Activated CD8-positive, alpha-beta memory T cell treated with anti-CD3 and anti-CD28 coated beads for 36 hours (primary cell): Measurements from ENCODE around the gene KCNMA1. TPM values are rescaled to one million over a fixed set of nuclear protein-coding genes. Genes with fewer than 3 reads are reported as not detected.

Experiments used
- CTCF ChIA-PET: fragments of 350-600 bp; sonication (Branson Sonifier 250); formaldehyde crosslinking; loops from one replicate; lab custom pipeline; 2021; ENCODE audit warnings: antibody characterized with exemption; lab: Charles Lee
- POLR2A ChIA-PET: fragments of 350-600 bp; sonication (Branson Sonifier 250); formaldehyde crosslinking; loops from one replicate; lab custom pipeline; 2021; ENCODE audit warnings: antibody characterized with exemption; lab: Charles Lee
- total RNA-seq, 2 experiments: library from RNA; stranded (reverse); gene quantifications; one replicate each; pipeline ENCODE4 v1.2.3, GENCODE V29; 2021

Gene KCNMA1
- total RNA-seq, 2 experiments from 2014 or later, result not detected

DNA sequence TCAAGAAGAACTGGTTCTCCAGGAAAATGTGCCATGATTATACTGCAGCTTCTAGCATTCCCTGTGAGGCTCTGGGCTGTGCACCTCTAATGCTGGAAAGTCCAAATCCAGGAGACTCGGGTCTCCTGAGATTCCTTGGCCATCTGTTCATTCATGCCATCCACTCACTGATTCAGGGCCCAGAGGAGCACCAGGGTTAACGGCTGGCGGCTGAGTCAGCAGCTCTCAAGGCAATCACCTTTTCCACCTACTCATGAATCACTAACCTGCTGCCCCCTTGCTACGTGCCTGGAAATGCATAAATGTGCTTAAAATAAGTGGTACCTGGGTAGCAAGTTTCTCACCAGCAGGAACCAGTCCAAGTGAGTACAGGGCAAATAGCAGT, 132.7 kb downstream of the KCNMA1 start:
- ChIA-PET POLR2A (no interaction called here), CTCF (no interaction called here)

DNA sequence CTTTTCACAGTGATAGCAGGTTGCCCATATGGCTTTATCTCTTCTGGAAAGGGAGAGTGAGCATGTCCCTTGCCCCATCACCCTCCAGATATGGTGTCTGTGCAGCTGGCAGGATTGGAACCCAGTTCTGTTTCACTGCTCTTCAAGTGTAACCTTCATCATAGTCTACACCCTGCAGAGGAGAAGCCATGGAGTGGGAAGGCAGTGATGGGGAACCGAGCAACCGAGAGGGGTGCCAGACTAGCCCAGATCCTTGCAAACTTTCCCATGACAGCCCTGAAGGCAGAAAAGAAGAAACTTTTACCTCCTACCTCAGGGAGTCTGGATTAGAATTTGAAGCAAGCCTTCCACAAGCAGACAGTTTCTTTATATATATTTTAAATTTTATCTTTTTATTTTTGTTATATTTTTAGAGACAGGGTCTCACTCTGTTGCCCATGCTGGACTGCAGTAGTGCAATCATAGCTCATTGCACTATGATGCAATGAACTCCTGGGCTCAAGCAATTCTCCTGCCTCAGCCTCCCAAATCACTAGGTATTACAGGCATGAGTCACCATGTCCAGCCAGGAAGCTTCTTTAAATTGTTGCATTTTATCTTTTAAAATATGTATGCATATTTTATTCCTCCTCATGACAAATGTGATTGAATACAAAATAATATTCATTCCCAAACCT, 133.3 kb downstream of the KCNMA1 start:
- ChIA-PET POLR2A (no interaction called here), CTCF (interaction anchor here (1.8 kb wide), 1 partner anchor 330 kb away, joined by 4 read pairs; no protein-coding TSS in a partner anchor)

DNA sequence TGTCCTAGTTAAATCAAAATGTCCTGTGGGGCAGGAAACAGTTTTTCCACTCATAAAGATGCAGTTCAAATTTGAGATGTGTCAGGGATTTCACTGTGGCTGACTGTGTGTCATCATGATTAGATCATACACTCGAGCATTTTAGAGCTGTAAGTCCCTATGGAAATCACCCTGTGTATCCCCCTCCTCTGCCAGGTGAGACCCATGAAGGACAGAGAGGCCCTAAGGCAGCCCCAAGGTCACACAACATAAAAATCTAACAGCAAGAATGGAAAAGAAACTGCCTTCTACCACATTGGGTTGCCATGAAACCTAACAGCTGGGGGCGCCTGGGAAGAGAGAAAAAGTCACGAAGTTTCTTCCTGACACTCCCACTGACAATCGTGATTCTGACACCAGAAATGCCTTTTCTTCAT, 135.8 kb downstream of the KCNMA1 start:
- ChIA-PET CTCF (no interaction called here), POLR2A (no interaction called here)

DNA sequence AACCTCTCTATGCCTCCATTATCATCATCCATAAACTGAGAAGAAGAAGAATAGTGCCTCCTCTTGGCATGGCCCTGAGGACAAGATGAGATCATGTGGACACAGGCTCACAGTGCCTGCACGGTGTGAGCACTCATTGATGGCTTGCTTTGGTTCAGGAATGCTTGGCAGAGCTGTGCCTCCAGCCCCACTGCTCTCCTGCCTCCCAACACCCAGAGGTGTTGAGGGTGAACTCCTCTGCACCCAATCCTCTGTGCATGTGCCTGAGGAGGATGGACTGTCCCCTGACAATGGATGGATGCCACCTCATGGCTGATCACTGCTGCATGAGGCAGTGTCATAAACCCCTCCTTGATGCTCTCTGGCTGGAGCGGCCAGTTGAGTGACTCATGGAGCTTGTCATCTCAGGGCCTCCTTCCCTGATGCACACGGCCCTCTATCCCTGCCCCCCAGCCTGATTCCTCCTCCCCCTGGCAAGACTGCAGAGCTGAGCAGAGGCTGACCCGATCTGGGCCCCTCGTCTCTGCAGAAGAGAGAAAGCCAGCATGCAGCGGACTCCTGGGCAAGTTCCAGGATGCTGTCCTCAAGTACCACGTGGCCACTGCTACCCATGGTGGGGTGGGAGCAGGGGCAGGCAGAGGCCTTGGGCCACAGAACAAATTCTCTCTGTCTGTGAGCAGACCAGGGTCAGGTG, 136.3 kb downstream of the KCNMA1 start:
- ChIA-PET POLR2A (no interaction called here), CTCF (no interaction called here)

DNA sequence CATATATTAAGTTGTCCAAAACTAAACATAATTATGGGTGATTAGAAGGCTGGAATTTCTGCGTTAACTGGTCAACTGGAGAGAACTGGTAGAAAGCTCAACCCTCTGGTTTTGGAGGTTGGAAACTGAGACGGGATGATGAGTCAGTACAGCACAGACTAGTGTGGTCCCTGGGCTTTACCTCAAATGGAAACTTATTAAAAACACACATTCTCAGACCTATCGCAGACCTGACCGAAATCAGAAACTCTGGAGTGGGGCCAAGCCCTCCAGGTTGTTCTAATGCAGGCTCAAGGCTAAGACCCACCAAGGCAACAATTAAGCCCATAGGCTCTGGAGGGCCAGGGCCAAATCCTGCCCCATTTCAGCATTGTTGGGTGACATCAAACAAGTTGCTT, 136.9 kb downstream of the KCNMA1 start:
- CTCF ChIA-PET, result no interaction called here

DNA sequence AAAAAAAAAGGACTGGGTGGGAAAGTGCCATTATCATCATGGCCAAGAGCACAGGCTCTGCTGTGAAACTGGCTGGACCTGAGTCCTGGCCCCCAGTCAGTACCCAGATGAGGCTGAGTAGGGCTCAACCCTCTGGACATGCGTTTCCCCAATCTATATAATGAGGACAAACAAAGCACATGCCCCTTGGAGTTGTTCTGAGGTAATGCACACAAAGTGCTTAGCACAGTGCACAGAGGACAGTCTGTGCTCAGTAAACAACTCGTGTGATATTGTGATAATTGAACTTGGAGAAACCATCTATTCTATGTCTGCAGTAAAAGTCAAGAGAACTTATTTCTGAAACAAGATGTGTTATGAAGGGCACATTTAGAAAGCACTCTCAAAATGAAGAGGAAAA, 138.8 kb downstream of the KCNMA1 start:
- POLR2A ChIA-PET, result no interaction called here
- CTCF ChIA-PET, result no interaction called here

More for the DNA sequence above, 136.9 kb downstream of the KCNMA1 start:
- POLR2A ChIA-PET, result no interaction called here

DNA sequence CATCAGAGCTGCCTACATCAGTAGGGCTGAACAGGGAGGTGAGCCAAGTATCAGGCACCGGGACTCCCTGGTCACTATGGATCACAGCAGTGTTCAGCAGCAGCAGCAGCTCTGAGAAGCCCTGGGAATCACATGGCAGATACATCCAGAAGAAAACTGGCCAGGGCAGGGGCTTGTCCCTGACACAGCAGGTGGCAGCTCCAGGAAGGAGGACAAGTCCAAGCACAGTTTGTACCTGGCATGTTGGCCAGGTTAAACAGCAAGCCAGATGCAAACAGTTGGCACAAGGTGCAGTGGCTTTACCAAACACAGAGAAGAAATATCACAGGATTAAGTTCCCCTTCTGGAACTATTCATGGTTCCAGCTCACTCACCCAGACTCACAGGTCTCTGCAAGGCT, 139.4 kb downstream of the KCNMA1 start:
- CTCF ChIA-PET, result no interaction called here
- POLR2A ChIA-PET, result no interaction called here

DNA sequence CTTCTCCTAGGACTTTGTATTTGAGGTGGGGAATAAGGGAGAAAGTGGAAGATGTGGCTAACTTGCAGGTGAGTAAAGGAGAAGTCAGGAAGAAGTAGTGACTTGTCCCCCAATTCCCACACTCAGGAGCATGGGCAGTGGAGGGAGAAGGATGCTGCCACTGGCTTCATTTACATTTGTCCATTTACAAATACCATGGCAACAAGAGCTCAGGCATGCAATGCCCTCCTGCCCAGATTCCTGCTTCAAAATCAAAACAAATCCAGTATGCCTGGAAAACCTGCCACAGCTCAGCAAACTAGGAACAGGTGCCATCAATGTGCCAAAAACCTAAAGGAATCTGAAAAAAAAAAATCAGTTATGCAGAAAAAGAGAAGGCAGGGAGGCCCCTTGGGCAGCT, 139.9 kb downstream of the KCNMA1 start:
- POLR2A ChIA-PET, result no interaction called here
- CTCF ChIA-PET, result no interaction called here

DNA sequence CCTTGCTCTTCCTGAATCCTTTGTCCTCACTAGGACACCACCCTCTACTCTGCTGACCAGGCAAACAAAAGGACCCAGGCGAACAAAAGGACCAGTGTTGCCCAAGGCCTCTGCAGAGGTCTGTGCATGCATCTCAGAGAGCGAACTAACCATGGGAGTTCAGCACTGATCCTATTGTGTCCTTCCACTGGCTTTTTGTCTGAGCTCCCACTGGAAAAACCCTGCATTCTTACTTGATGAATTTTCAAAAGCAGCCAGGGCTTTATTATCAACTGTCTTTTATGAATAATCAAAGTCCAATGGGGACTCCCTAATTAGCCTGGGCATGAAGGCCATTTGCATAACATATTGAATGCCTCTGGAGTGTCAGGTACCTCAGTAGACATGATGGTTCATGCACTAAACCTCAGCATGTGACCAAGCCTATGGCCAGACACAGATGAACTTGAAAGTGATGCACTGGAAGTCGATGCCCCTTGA, 140.6 kb downstream of the KCNMA1 start:
- POLR2A ChIA-PET, result no interaction called here
- CTCF ChIA-PET, result no interaction called here

DNA sequence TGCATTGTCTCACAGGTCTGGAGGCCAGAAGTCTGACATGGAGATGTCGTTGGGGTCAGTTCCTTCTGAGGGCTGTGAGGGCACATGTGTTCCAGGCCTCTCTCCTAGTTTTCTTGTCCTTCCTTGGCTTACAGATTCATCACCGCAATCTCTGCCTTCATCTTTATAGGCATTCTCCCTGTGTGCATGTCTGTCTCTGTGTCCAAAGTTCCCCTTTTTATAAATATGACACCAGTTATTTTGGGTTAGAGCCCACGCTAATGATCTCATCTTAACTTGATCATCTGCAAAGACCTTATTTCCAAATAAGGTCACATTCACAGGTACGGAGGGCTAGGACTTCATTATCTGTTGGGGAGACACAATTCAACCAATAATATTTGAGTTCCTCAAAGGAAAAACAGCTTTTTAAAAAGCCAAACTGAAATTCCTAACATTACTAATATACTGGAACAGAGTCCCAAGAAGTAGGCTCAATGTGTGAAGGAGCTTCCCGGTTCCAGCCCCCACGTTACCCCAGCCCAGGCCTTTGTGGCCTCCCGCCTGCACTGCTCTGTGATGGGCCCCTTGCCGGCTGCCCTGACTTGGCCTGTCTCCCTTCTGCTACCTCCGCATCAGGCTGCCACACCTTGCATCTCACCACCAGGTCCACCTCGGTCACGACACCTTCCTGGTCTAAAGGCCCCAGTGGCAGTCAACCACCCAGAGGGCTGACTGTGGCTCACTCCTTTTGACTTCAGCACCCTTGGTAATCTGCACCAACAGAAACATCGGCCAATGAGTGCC, 142.7 kb downstream of the KCNMA1 start:
- CTCF ChIA-PET, result no interaction called here
- POLR2A ChIA-PET, result no interaction called here

DNA sequence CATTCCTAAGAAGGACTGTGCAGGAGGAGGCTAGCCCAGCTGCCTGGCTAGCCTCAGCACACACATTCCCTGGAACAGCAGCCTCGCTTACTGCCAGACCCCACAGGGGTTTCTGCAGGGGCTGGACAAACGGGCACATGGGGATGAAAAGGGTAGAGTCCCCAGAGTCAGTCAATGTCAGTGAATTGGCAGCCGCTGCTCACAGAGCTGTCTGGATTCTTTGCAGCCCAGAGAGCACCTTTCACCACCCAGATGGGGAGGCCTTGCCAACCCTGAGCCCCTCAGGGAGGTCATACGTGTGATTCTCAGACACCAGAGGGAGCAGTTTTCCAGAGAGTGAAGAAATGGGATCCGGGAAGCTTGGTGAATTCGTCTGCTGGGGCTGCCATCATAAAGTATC, 143.3 kb downstream of the KCNMA1 start:
- ChIA-PET CTCF (no interaction called here), POLR2A (no interaction called here)

DNA sequence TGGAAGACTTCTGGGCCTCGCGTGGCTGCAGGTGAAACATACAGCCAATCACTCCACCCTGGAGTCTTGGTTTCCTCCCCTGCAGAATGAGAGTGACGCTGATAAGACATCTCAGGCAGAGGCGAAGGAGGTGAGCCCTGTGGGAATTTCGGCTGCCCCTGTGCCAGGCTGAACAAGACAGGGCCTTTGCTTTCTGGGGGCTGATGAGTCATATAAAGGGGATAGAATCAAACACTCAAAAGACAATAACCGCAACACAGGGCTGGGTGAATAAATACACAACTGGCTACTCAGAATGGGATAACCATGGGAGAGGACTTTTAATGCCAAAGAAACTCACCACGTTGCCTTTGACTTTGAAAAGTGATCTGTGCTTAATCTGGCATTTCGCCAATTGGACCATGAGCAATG, 143.8 kb downstream of the KCNMA1 start:
- CTCF ChIA-PET, result no interaction called here
- POLR2A ChIA-PET, result no interaction called here

DNA sequence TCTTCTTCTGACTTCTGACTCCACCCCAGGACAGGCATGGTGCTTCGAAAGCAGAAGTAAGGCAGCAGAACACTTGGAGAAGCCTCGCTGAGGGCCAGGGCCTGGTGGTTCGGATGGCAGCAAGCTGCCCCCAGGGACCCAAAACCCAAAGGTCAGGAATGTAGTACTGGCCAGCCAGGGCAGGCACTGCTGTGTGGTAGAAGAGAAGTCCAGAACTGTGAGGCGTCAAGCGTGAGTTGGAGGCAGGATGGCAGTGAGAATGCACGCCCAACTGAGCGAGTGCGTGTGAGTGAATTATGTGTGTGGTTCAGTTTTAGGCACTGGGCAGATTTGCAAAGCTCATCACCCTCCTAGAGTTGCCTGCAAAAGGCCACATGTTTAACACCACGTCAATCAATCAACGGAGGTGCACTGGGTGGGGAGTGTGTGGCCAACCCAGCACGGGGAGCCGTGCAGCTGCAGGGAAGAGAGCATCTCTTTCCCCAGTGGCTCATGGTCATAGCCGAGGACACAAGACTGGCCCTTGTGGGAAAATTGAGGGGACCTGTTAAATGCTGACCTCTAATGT, 144.3 kb downstream of the KCNMA1 start:
- POLR2A ChIA-PET, result no interaction called here
- CTCF ChIA-PET, result no interaction called here

DNA sequence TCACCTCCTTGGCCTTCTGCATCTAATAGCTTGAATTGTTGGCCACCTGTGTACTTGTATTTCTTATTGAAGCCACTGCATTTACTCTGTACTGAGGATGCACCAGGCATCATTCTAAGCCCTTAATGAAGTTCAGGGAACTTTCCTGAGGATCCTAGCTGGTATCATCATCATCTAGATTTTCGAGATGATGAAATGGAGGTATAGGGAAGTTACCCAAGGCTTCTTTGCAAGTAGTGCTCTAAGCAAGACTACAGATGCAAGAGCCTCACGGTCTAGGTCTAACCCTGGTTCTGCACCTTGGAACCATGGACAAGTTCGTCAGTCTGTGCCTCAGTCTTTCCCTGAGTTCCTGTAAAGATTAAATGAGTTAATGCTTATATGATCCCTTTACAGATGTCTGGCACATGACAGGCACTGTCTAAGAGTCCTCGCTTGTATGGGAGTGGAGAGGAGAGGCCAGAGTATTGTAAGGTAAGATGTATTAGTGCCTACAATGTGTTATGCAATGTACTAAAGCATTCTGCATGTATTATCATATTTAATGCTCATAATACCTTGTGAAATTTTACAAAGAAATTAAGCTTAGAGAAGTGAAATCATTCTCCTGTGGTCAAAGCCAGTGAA, 145.1 kb downstream of the KCNMA1 start:
- ChIA-PET POLR2A (no interaction called here), CTCF (no interaction called here)

DNA sequence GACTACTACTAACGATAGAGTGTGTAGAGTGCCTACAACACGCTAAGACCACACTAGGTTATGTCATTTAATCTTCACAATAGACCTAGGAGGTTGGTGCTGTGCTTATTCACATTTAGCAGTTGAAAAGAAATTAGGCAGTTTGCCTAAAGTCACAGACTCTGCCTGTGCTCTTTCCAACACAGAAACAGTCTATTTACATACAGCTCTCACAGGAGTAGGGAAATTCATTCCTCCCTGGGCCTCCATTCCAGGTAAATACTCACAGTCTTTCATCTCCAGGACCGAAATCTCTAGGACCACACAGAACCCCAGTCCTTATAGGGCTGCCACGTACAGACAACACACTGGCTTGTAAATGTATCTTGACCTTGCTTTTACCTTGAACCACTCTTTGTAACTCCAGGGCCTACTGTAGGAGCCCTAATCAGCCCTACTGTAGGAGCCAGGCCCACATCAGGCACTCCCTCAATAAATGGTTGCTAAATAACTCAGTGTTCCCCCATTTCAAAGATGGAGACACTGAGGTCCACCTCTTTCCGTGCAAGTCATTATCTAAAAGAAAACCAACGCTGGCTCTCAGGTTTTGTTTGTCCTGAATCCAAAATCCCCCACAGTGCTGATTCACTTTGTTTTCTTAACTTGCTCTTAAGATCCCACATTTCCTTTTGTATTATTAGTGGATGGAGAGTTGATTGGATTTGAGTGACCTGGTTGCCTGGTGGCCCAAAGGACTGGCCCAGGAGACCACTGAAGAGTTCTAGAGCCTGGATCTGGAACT, 146.9 kb downstream of the KCNMA1 start:
- CTCF ChIA-PET, result no interaction called here
- POLR2A ChIA-PET, result no interaction called here

DNA sequence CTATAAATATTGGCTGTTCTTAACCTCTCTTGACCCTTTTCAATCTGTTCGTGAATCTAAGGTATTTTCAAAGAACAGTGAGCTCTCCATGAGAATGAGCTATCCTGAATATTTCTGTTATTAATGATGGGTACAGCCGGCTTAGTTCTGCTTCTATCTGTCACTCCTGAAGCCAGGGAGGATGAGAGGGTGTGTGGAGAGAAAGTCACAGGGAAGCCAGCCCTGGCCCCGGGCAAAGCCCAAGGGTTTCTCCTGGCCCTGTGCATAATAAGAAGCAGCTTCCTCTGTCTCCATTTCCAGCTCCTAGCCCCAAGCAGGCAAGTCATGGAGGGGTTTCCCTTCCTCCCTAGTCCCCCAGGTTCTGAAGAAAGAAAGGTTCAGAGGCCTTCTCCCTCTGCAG, 151.1 kb downstream of the KCNMA1 start:
- ChIA-PET CTCF (no interaction called here), POLR2A (no interaction called here)

DNA sequence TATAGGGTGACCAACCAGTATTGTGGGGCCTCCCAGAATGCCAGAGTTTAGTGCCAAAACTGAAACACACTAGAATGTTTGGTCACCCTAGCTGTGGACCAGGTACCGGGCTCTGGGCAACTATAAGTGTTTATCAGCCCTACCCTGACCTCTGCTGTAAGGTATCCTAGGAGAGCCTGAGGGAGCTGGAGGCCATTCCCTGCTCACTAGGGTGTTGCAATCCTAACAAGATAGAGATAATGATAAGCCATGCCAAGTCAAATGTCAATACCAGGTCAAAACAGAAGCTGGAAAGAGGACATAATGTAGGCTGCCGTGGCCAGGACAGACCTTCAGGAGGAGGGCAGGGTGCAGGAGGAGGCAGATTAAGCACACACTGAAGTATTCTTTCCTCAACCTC, 151.8 kb downstream of the KCNMA1 start:
- POLR2A ChIA-PET, result no interaction called here
- CTCF ChIA-PET, result no interaction called here

DNA sequence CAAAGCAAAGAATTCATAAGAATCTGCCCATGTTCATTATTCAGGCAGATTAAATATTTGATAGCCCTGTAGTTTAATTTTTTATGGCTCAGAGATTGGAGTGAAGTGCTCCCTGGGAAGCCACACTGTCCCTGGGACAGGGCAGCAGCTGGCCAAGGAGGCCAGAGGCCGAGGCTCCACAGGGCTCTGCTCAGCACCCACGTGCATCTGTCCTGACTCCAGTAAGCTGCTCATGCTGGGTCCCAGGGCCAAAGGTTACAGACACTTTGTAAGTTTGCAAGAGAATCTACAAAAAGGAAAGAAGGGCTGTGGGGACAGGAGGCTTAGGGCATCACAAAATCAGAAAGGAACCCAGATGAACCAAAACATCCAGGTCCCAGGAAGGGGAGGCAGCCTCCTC, 155.5 kb downstream of the KCNMA1 start:
- ChIA-PET CTCF (no interaction called here), POLR2A (no interaction called here)

DNA sequence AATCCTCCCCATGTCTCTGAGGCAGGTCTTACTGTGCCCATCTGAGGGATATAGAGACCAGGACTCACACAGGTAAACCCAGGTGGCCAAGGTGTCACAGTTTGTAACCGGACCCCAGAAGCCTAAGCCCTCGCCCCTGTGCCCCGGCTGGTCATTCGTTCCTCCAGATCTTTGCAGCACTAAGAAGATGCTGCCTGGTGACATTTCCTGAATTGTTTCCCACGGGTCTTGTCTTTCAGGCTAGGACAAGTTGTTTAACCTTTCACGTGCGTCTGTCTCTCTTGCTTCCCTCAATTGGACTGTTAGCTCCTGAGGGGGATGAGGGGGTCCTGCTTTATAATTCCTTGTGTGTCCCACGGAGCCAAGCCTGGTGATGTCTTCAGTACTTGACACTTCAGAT, 158.0 kb downstream of the KCNMA1 start:
- CTCF ChIA-PET, result no interaction called here
- POLR2A ChIA-PET, result no interaction called here
